Adrenal gland (tissue), 12 donors: ENCODE measurements around the gene CALM3. TPM values are rescaled to one million over a fixed set of nuclear protein-coding genes. Genes with fewer than 3 reads are reported as not detected.

Source experiments
- DNase-seq, 7 donors: peaks; one replicate each; pipeline ENCODE4 v3.0.0-alpha.2; 2019 to 2020
- H3K27ac ChIP-seq, 5 donors: fragments of 200-600 bp; sonication (generic) in 4 of 5; 1 replicate in 3 of 5; 2 replicates in 2 of 5; pipeline versions ENCODE4 v1.5.1 to v1.8.0; 2016 to 2020; ENCODE audit warnings: mild to moderate bottlenecking in 1 of 5
- H3K27me3 ChIP-seq: fragments of 200-600 bp; 2 replicates; pipeline ENCODE4 v1.8.0; 2021
- H3K36me3 ChIP-seq, 2 donors: fragments of 200-600 bp; replicated peaks in 1 of 2; 1 replicate in 1 of 2; 2 replicates in 1 of 2; pipeline versions ENCODE4 v1.5.1 to v1.8.0; 2018 to 2022
- H3K4me1 ChIP-seq, 2 donors: fragments of 200-600 bp; replicated peaks in 1 of 2; 1 replicate in 1 of 2; 2 replicates in 1 of 2; pipeline versions ENCODE4 v1.5.1 to v1.8.0; 2018 to 2021
- H3K4me3 ChIP-seq, 4 donors: fragments of 200-600 bp; sonication (generic) in 3 of 4; one replicate each; pipeline ENCODE4 v1.5.1; 2016 to 2018
- H3K9me3 ChIP-seq, 3 donors: fragments of 200-600 bp; sonication (generic) in 1 of 3; replicated peaks in 1 of 3; 1 replicate in 2 of 3; 2 replicates in 1 of 3; pipeline versions ENCODE4 v1.5.1 to v1.8.0; 2016 to 2021
- CTCF ChIP-seq, 6 experiments: fragments of 450-650 bp in 4 of 6; fragments of 200-600 bp in 2 of 6; sonication (generic) in 1 of 6; IDR thresholded peaks; 1 replicate in 5 of 6; 2 replicates in 1 of 6; pipeline versions ENCODE4 v1.5.1 to v1.8.0; 2016 to 2021; ENCODE audit warnings: antibody characterized with exemption in 6 of 6, mild to moderate bottlenecking in 2 of 6, moderate library complexity in 1 of 6
- POLR2A ChIP-seq, 2 donors: fragments of 450-650 bp; IDR thresholded peaks; one replicate each; pipeline ENCODE4 v1.6.1; 2017; ENCODE audit warnings: antibody characterized with exemption in 2 of 2, mild to moderate bottlenecking in 2 of 2, moderate library complexity in 1 of 2
- WGBS, 4 donors: extraction: QIAGEN DNeasy Blood & Tissue Kit in 2 of 4; methylation state at CpG; one replicate each; pipeline versions ENCODE4 v1.1.5 to v1.1.7; 2013 to 2017; 5-methylcytosine and 5-hydroxymethylcytosine counted together
- intact Hi-C, 2 donors: fragments of 100-400 bp; cut with DNase I; formaldehyde crosslinking; loops; one replicate each; pipeline versions ENCODE4 v1.14.1 to v1.15.0; 2022 to 2023
- polyA plus RNA-seq, 3 donors: library from polyadenylated mRNA; stranded (reverse); fragments of 200-250 nt in 2 of 3; fragments of 350-450 nt in 1 of 3; fragmentation: Illumina TruSeq in 1 of 3; extraction: RNeasy Lipid Tissue Mini Kit (QIAGEN cat#74804) in 1 of 3; gene quantifications; one replicate each; pipeline ENCODE4 v1.2.3, GENCODE V29; 2013 to 2014
- total RNA-seq, 9 donors: library from RNA; depleted of rRNA in 4 of 9; stranded (reverse); fragments of >200 nt in 4 of 9; fragments of 120-200 nt in 1 of 9; fragmentation: NEBNext Ultra II Directional in 1 of 9; extraction: Animal tissue kit (Norgen Biotek cat#: 25700) in 1 of 9; gene quantifications; one replicate each; pipeline versions ENCODE4 v1.1.0 to v1.2.4, GENCODE V29; 2013 to 2023
- donor health status: healthy with polysubstance abuse.
- donor health status: Bipolar disorder and iron deficiency.
- donor health status: DM: yes; HTN: yes; CAD: no.
- donor health status: DM: no; HTN: no; CAD: no.
- donor health status: DM: no; HTN: no; CAD: no.
- donor health status: DM: yes; HTN: yes; CAD: no.

Gene CALM3
- total and polyA plus RNA-seq, 12 donors = 177 to 579 (median 278) TPM

GRCh38 chr19:46606019-46606418, 4.9 kb downstream of the CALM3 start:
- DNase-seq = peak in 1 of 7 donors; percentile 55
- no peaks in the 10 kb centered on the region for H3K27me3 ChIP-seq
- intact Hi-C loops = no loop called here
- H3K27ac ChIP-seq = peak overlapping the region in 2 of 5 donors; percentile 31 to 100
- peaks cover 0 to 48% of the 10 kb centered on the region in 2 donors for H3K36me3 ChIP-seq
- WGBS, 4 donors = 88 to 95% (median 91%) methylated on average over 10 to 11 of the region's 11 CpGs
- peaks cover 27 to 45% of the 10 kb centered on the region in 2 donors for H3K4me1 ChIP-seq
- H3K4me3 ChIP-seq = no peak overlapping the region
- no peaks in the 10 kb centered on the region for H3K9me3 ChIP-seq
- TF ChIP-seq POLR2A (IDR thresholded peaks at IDR 0.05) (no peak), CTCF (IDR thresholded peaks at IDR 0.05) (no peak)

- intact Hi-C loops = no loop called here
- DNase-seq = peak in 3 of 7 donors; percentile 2 to 47 (median 16)
- Histone ChIP-seq H3K4me1 (peaks cover 27 to 45% of the 10 kb centered on the region in 2 donors), H3K36me3 (peaks cover 0 to 48% of the 10 kb centered on the region in 2 donors), H3K9me3 (no peaks in the 10 kb centered on the region), H3K27ac (no peak overlapping the region), H3K4me3 (no peak overlapping the region), H3K27me3 (no peaks in the 10 kb centered on the region)
- 78 to 83% (median 79%) methylated on average over 11 to 12 of the region's 12 CpGs for WGBS, 4 donors
- TF ChIP-seq POLR2A (IDR thresholded peaks at IDR 0.05) = no peak
- no peak for TF ChIP-seq CTCF (IDR thresholded peaks at IDR 0.05)
Measured at GRCh38 chr19:46606681-46607447, 5.7 kb downstream of the CALM3 start.

- intact Hi-C loops = no loop called here
Measured at GRCh38 chr19:46607448-46607841, 6.3 kb downstream of the CALM3 start.

GRCh38 chr19:46608178-46608577, 7.0 kb downstream of the CALM3 start:
- Histone ChIP-seq H3K27ac (no peak overlapping the region), H3K27me3 (no peaks in the 10 kb centered on the region), H3K9me3 (no peaks in the 10 kb centered on the region), H3K4me1 (peaks cover 16 to 35% of the 10 kb centered on the region in 2 donors), H3K36me3 (peaks cover 0 to 48% of the 10 kb centered on the region in 2 donors), H3K4me3 (no peak overlapping the region)
- peak in 3 of 7 donors; percentile 11 to 46 (median 16) for DNase-seq
- intact Hi-C loops = no loop called here
- 79 to 92% (median 92%) methylated on average over 7 to 9 of the region's 9 CpGs for WGBS, 4 donors
- TF ChIP-seq POLR2A (IDR thresholded peaks at IDR 0.05) (no peak), CTCF (IDR thresholded peaks at IDR 0.05) (no peak)

More at GRCh38 chr19:46607448-46607841, 6.3 kb downstream of the CALM3 start:
- Histone ChIP-seq H3K27ac (no peak overlapping the region), H3K36me3 (peaks cover 0 to 48% of the 10 kb centered on the region in 2 donors), H3K4me1 (peaks cover 23 to 43% of the 10 kb centered on the region in 2 donors), H3K4me3 (no peak overlapping the region), H3K27me3 (no peaks in the 10 kb centered on the region), H3K9me3 (no peaks in the 10 kb centered on the region)
- 87 to 94% (median 89%) methylated on average over 12 of the region's 12 CpGs for WGBS, 4 donors
- no peak for DNase-seq
- no peak for TF ChIP-seq CTCF (IDR thresholded peaks at IDR 0.05)
- no peak for TF ChIP-seq POLR2A (IDR thresholded peaks at IDR 0.05)
